A549 (cell line): ENCODE results near the gene ARHGAP10. TPM values are rescaled to one million over a fixed set of nuclear protein-coding genes. Genes with fewer than 3 reads are reported as not detected.

Source experiments
- ATAC-seq, 2 experiments: fragments of 200-7000 bp in 1 of 2; fragments of >200 bp in 1 of 2; cut with Nextera tagmentation in 1 of 2; cut with Tn5 transposase in 1 of 2; 3 replicates each; pipeline versions ENCODE4 v1.8.0 to v1.9.1; 2018 to 2020; ENCODE audit warnings: mild to moderate bottlenecking in 1 of 2, moderate library complexity in 1 of 2
- CTCF ChIA-PET: fragments of 300-600 bp; sonication (Branson Sonifier 250); formaldehyde crosslinking; extraction: SDS; loops from one replicate; lab custom pipeline; 2021; ENCODE audit warnings: antibody characterized with exemption, inconsistent platforms; lab: Yijun Ruan, JAX
- POLR2A ChIA-PET: fragments of 350-600 bp; formaldehyde crosslinking; extraction: SDS; loops from one replicate; lab custom pipeline; 2021; ENCODE audit warnings: antibody characterized with exemption, inconsistent platforms; lab: Yijun Ruan, JAX
- DNase-seq, 2 experiments: peaks; one replicate each; pipeline versions ENCODE4 v3.0.0 to v3.0.0-alpha.2; 2011 to 2016; ENCODE audit warnings: low read depth in 1 of 2, low spot score in 1 of 2
- FAIRE-seq: peaks from 2 replicates; lab custom pipeline; 2011; peaks lifted over from hg19 to GRCh38; lab: Jason Lieb, UNC
- H3K27ac ChIP-seq, 2 experiments: fragments of >200 bp; sonication (Bioruptor Twin); formaldehyde crosslinking; 3 replicates each; pipeline ENCODE4 v1.5.1; 2016 to 2017
- H3K4me1 ChIP-seq: fragments of >200 bp; sonication (Bioruptor Twin); formaldehyde crosslinking; 3 replicates; pipeline ENCODE4 v1.6.1; 2016
- H3K4me2 ChIP-seq: fragments of >200 bp; sonication (Bioruptor Twin); formaldehyde crosslinking; 3 replicates; pipeline ENCODE4 v1.6.1; 2016
- H3K4me3 ChIP-seq: fragments of >200 bp; sonication (Bioruptor Twin); formaldehyde crosslinking; 3 replicates; pipeline ENCODE4 v1.5.1; 2016
- H3K9me3 ChIP-seq: fragments of >200 bp; sonication (Bioruptor Twin); formaldehyde crosslinking; 3 replicates; pipeline ENCODE4 v1.6.1; 2016
- CEBPB ChIP-seq, 2 experiments: fragments of >200 bp in 1 of 2; sonication (Bioruptor Twin) in 1 of 2; formaldehyde crosslinking in 1 of 2; IDR thresholded peaks; 2 replicates each; pipeline ENCODE4 v1.6.1; 2012 to 2016
- CHD2 ChIP-seq: fragments of 150-350 bp; IDR thresholded peaks from 2 replicates; pipeline ENCODE4 v1.6.1; 2014; ENCODE audit warnings: low read length; ENCODE audit not compliant: partially characterized antibody
- CHD4 ChIP-seq: fragments of 200-600 bp; sonication (generic); IDR thresholded peaks from 2 replicates; pipeline ENCODE4 v1.6.1; 2016; ENCODE audit warnings: antibody characterized with exemption, mild to moderate bottlenecking, borderline replicate concordance
- E2F6 ChIP-seq: IDR thresholded peaks from 2 replicates; pipeline ENCODE4 v1.6.1; 2012; ENCODE audit warnings: low read depth, borderline replicate concordance
- EP300 ChIP-seq, 2 experiments: fragments of >200 bp; sonication (Bioruptor Twin); formaldehyde crosslinking; IDR thresholded peaks; 2 replicates in 1 of 2; 3 replicates in 1 of 2; pipeline ENCODE4 v1.6.1; 2016 to 2017
- ESRRA ChIP-seq: fragments of 150-350 bp; IDR thresholded peaks from 2 replicates; pipeline ENCODE4 v1.6.1; 2014; ENCODE audit warnings: mild to moderate bottlenecking, low read length, borderline replicate concordance
- FOSB ChIP-seq: fragments of 250-450 bp; sonication (Bioruptor Pico); IDR thresholded peaks from 2 replicates; pipeline ENCODE4 v1.5.0; 2020; ENCODE audit warnings: mild to moderate bottlenecking, moderate library complexity
- FOSL2 ChIP-seq, 2 experiments: fragments of 450-650 bp in 1 of 2; fragments of >200 bp in 1 of 2; sonication (Bioruptor Twin) in 1 of 2; formaldehyde crosslinking; IDR thresholded peaks; 2 replicates each; pipeline versions ENCODE4 v1.5.0 to v1.6.1; 2016 to 2020; ENCODE audit warnings: mild to moderate bottlenecking in 1 of 2, moderate library complexity in 1 of 2
- FOXS1 ChIP-seq: fragments of 250-450 bp; sonication (Bioruptor Pico); IDR thresholded peaks from 2 replicates; pipeline ENCODE4 v1.5.0; 2020; ENCODE audit warnings: mild to moderate bottlenecking, moderate library complexity
- HES2 ChIP-seq: fragments of >200 bp; sonication (Bioruptor Twin); formaldehyde crosslinking; IDR thresholded peaks from 2 replicates; pipeline ENCODE4 v1.6.1; 2016
- HMGXB4 ChIP-seq: fragments of 250-450 bp; sonication (Bioruptor Pico); IDR thresholded peaks from 2 replicates; pipeline ENCODE4 v1.5.0; 2021; ENCODE audit warnings: mild to moderate bottlenecking, moderate library complexity, borderline replicate concordance
- HOXA7 ChIP-seq: fragments of 250-450 bp; sonication (Bioruptor Pico); IDR thresholded peaks from 2 replicates; pipeline ENCODE4 v1.5.0; 2020; ENCODE audit warnings: mild to moderate bottlenecking, moderate library complexity
- KDM1A ChIP-seq: fragments of 200-600 bp; sonication (generic); IDR thresholded peaks from 2 replicates; pipeline ENCODE4 v1.6.1; 2016; ENCODE audit warnings: low read depth, mild to moderate bottlenecking
- NFE2L2 ChIP-seq: fragments of 150-350 bp; conservative IDR thresholded peaks from 2 replicates; pipeline ENCODE4 v1.6.1; 2014; ENCODE audit warnings: low read length
- NPAS2 ChIP-seq: fragments of 250-450 bp; sonication (Bioruptor Pico); IDR thresholded peaks from 2 replicates; pipeline ENCODE4 v1.8.0; 2022; ENCODE audit warnings: mild to moderate bottlenecking, moderate library complexity, borderline replicate concordance
- NR3C1 ChIP-seq: fragments of >200 bp; sonication (Bioruptor Twin); formaldehyde crosslinking; IDR thresholded peaks from 3 replicates; pipeline ENCODE4 v1.6.1; 2017
- POLR2AphosphoS2 ChIP-seq: conservative IDR thresholded peaks from 2 replicates; pipeline ENCODE4 v1.6.1; 2012; ENCODE audit warnings: low read length, improper control_type of control experiment, inconsistent platforms
- TP53 ChIP-seq: fragments of 250-450 bp; sonication (Bioruptor Pico); IDR thresholded peaks from 2 replicates; pipeline ENCODE4 v1.5.0; 2021; ENCODE audit warnings: mild to moderate bottlenecking, moderate library complexity
- WGBS: methylation state at CpG from one replicate; pipeline ENCODE4 v1.1.6; 2017; ENCODE audit errors: missing lambda C conversion rate; 5-methylcytosine and 5-hydroxymethylcytosine counted together
- polyA plus RNA-seq, 4 experiments: library from polyadenylated mRNA; depleted of rRNA in 3 of 4; stranded (reverse); fragments of >200 nt; fragmentation: RNase III in 1 of 4; extraction: RNeasy Plus Mini Kit Qiagen cat#74134 plus additional on column Dnase treatment in 1 of 4; gene quantifications; 2 replicates in 3 of 4; 3 replicates in 1 of 4; pipeline ENCODE4 v1.2.3, GENCODE V29; 2011 to 2017
- TF ChIP-seq, protein P1 (sequence below): fragments of 150-350 bp; IDR thresholded peaks from 2 replicates; pipeline ENCODE4 v1.6.1; 2014; ENCODE audit warnings: low read depth, mild to moderate bottlenecking, low read length
- TF ChIP-seq, protein P2 (sequence below): fragments of >200 bp; sonication (Bioruptor Twin); formaldehyde crosslinking; IDR thresholded peaks from 3 replicates; pipeline ENCODE4 v1.5.1; 2016
- TF ChIP-seq, protein P3 (sequence below): IDR thresholded peaks from 2 replicates; pipeline ENCODE4 v1.6.1; 2012

Gene ARHGAP10
- polyA plus RNA-seq, 2 of the 4 experiments (the other 2 are of a cell fraction), result 7.0 to 7.2 TPM

DNA sequence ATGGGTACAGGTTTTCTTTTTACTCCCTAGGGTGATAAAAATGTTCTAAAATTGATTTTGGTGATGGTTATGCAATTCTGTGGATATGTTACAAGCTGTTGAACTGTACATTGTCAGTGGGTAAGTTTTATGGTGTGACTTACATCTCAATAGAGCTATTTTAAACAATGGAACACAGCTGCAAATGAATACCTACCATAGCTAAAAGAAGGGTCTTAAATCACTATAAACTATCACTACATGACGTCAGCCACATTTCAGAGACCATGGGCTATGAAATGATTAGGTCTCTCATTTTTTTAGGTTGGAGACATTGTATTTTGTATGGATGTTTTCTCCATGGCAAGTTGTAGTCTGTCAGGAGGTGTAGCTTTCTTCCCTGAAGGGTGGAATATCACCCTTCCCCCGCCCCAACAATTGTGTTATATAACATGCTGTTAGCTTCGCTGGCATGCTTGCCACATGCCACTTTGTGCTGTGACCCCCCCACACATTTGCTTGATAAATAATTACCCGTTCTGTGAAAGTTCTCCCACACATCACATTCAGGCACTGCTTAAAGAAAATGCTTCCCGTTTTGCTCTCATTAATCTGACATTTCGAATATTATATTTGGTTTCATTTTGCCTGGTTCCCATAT is 159.7 kb downstream of the ARHGAP10 start:
- POLR2A ChIA-PET, result no interaction called here
- FAIRE-seq (no peak), ATAC-seq (no peak), DNase-seq (no peak)
- Histone ChIP-seq H3K9me3 (peaks cover 19% of the 10 kb centered on the region; the same call in 1 of the 3 replicates), H3K27ac (no peak overlapping the region), H3K4me3 (no peak overlapping the region), H3K4me2 (no peak overlapping the region), H3K4me1 (no peaks in the 10 kb centered on the region)
- WGBS, result 93% methylated on average over 6 of the region's 6 CpGs
- CTCF ChIA-PET, result interaction anchor here (2.9 kb wide), 1 partner anchor 25 kb away, joined by 13 read pairs; no protein-coding TSS in a partner anchor
- TF ChIP-seq E2F6, result no peak

GRCh38 chr4:147899512-147899911 is 167.6 kb downstream of the ARHGAP10 start:
- DNase-seq (no peak), FAIRE-seq (no peak), ATAC-seq (no peak)
- no peaks in the 10 kb centered on the region for H3K4me1 ChIP-seq
- WGBS, result 71% methylated on average over 2 of the region's 2 CpGs
- H3K27ac ChIP-seq, result no peak overlapping the region
- no peak overlapping the region for H3K4me2 ChIP-seq
- CTCF ChIA-PET, result no interaction called here
- peaks cover 10% of the 10 kb centered on the region; the same call in 1 of the 3 replicates for H3K9me3 ChIP-seq
- no peak overlapping the region for H3K4me3 ChIP-seq
- POLR2A ChIA-PET, result no interaction called here
- no peak for TF ChIP-seq CEBPB (IDR thresholded peaks at IDR 0.05)
- TF ChIP-seq TP53 (CRISPR knock-in tag), result no peak
- no peak for TF ChIP-seq FOXS1 (CRISPR knock-in tag)
- TF ChIP-seq NPAS2 (CRISPR knock-in tag), result no peak
- no peak for TF ChIP-seq CHD4
- no peak for TF ChIP-seq CHD2
- TF ChIP-seq HES2, result no peak
- TF ChIP-seq ESRRA, result no peak
- no peak for TF ChIP-seq NR3C1
- TF ChIP-seq FOSL2 (IDR thresholded peaks at IDR 0.05), result no peak
- no peak for TF ChIP-seq FOSL2 (CRISPR knock-in tag; IDR thresholded peaks at IDR 0.05)
- TF ChIP-seq, protein P1, sequence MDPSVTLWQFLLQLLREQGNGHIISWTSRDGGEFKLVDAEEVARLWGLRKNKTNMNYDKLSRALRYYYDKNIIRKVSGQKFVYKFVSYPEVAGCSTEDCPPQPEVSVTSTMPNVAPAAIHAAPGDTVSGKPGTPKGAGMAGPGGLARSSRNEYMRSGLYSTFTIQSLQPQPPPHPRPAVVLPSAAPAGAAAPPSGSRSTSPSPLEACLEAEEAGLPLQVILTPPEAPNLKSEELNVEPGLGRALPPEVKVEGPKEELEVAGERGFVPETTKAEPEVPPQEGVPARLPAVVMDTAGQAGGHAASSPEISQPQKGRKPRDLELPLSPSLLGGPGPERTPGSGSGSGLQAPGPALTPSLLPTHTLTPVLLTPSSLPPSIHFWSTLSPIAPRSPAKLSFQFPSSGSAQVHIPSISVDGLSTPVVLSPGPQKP, result no peak
- TF ChIP-seq HMGXB4 (CRISPR knock-in tag), result no peak
- TF ChIP-seq, protein P2, sequence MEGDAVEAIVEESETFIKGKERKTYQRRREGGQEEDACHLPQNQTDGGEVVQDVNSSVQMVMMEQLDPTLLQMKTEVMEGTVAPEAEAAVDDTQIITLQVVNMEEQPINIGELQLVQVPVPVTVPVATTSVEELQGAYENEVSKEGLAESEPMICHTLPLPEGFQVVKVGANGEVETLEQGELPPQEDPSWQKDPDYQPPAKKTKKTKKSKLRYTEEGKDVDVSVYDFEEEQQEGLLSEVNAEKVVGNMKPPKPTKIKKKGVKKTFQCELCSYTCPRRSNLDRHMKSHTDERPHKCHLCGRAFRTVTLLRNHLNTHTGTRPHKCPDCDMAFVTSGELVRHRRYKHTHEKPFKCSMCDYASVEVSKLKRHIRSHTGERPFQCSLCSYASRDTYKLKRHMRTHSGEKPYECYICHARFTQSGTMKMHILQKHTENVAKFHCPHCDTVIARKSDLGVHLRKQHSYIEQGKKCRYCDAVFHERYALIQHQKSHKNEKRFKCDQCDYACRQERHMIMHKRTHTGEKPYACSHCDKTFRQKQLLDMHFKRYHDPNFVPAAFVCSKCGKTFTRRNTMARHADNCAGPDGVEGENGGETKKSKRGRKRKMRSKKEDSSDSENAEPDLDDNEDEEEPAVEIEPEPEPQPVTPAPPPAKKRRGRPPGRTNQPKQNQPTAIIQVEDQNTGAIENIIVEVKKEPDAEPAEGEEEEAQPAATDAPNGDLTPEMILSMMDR, result no peak
- no peak for TF ChIP-seq FOSB
- TF ChIP-seq, protein P3, sequence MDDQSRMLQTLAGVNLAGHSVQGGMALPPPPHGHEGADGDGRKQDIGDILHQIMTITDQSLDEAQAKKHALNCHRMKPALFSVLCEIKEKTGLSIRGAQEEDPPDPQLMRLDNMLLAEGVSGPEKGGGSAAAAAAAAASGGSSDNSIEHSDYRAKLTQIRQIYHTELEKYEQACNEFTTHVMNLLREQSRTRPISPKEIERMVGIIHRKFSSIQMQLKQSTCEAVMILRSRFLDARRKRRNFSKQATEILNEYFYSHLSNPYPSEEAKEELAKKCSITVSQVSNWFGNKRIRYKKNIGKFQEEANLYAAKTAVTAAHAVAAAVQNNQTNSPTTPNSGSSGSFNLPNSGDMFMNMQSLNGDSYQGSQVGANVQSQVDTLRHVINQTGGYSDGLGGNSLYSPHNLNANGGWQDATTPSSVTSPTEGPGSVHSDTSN, result no peak
- TF ChIP-seq EP300 (IDR thresholded peaks at IDR 0.05), result no peak
- no peak for TF ChIP-seq KDM1A
- TF ChIP-seq NFE2L2, result no peak
- no peak for TF ChIP-seq POLR2AphosphoS2
- no peak for TF ChIP-seq HOXA7 (CRISPR knock-in tag)
